ENCODE measurements around the gene FAIM. TPM values are rescaled to one million over a fixed set of nuclear protein-coding genes. Genes with fewer than 3 reads are reported as not detected.
"Not testable (repeated sequence)": the region's sequence is repeated elsewhere in the genome, so short reads cannot be mapped to it uniquely, and the experiment has no call there.

FAIM gene
- total RNA-seq, 2 donors from 2014 or later = 11.1 to 20.6 TPM

DNA sequence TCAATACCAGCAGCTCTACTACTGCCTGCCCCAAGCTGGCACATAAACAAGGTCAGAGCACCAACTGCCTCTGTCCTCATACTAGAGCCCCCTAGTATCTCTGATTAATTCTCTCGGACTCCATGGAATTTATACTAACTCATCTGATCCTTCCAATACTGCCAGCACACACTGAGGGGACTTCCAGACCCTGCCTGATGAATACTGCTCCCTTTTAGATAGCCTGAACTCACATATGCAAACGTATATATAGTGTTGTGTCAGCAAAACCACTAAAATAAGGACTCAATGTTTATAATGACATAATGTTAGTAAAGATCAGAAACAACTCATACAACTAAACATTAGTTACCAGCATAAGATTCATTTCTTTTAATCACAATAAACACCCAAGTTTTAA, 39.5 kb upstream of the FAIM start:
- no peak for TF ChIP-seq CTCF (IDR thresholded peaks at IDR 0.05)
- no peaks in the 10 kb centered on the region for H3K4me1 ChIP-seq (ENCODE audit: control insufficient read depth in 1 of 2, low read depth in 2 of 2)
- DNase-seq (ENCODE audit: low spot score) = no peak
- ATAC-seq (ENCODE audit: insufficient number of reproducible peaks, low FRiP score, low read depth) = no peak
- no peaks in the 10 kb centered on the region for H3K27me3 ChIP-seq (replicated peaks; ENCODE audit: insufficient read depth)
- no peak overlapping the region for H3K4me3 ChIP-seq
- H3K9me3 ChIP-seq = no peaks in the 10 kb centered on the region
- no peaks in the 10 kb centered on the region for H3K36me3 ChIP-seq
- H3K27ac ChIP-seq = no peak overlapping the region

DNA sequence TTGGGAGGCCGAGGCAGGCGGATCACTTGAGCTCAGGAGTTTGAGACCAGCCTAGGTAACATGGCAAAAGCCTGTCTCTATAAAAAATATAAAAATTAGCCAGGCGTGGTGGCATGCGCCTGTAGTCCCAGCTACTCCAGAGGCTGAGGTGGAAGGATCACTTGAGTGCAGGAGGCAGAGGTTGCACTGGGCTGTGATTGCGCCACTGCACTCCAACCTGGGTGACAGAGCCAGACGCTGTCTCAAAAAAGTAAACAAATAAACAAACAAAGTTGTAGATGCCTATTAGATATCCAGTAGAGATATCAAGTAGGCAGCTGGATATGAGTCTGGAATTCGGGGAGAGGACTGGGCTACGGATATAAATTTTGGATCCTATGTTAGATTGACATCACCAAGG, 38.9 kb upstream of the FAIM start:
- H3K4me1 ChIP-seq (ENCODE audit: control insufficient read depth in 1 of 2, low read depth in 2 of 2); H3K9me3 ChIP-seq; ATAC-seq (ENCODE audit: insufficient number of reproducible peaks, low FRiP score, low read depth); H3K27me3 ChIP-seq (replicated peaks; ENCODE audit: insufficient read depth); H3K4me3 ChIP-seq; H3K27ac ChIP-seq; DNase-seq (ENCODE audit: low spot score); H3K36me3 ChIP-seq: not testable (repeated sequence)

DNA sequence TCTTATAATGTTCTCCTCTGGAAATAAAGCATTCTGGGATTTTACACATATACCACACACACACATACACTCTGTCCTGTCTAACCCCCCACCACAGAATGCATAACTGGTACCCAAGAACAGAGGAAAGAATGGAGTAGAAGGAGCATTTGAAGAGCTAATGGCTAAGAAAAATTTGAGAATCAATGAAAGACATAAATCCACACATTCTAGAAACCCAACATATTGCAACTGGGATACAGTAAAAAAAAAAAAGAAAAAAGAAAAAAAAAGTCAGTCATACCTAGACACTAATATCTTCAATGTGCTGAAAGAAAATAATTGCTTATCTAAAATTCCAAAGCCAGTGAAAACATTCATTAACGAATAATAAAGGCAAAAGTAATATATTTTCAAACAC, 35.4 kb upstream of the FAIM start:
- TF ChIP-seq CTCF (IDR thresholded peaks at IDR 0.05) = no peak
- no peak overlapping the region for H3K27ac ChIP-seq
- H3K4me3 ChIP-seq = no peak overlapping the region
- H3K9me3 ChIP-seq = no peaks in the 10 kb centered on the region
- no peak for ATAC-seq (ENCODE audit: insufficient number of reproducible peaks, low FRiP score, low read depth)
- H3K36me3 ChIP-seq = no peaks in the 10 kb centered on the region
- no peak for DNase-seq (ENCODE audit: low spot score)
- no peaks in the 10 kb centered on the region for H3K4me1 ChIP-seq (ENCODE audit: control insufficient read depth in 1 of 2, low read depth in 2 of 2)
- H3K27me3 ChIP-seq (replicated peaks; ENCODE audit: insufficient read depth) = no peaks in the 10 kb centered on the region

GRCh38 chr3:138578141-138578540, 30.4 kb upstream of the FAIM start:
- no peak overlapping the region for H3K4me3 ChIP-seq
- TF ChIP-seq CTCF (IDR thresholded peaks at IDR 0.05) = no peak
- no peak overlapping the region for H3K27ac ChIP-seq
- DNase-seq (ENCODE audit: low spot score) (no peak), ATAC-seq (ENCODE audit: insufficient number of reproducible peaks, low FRiP score, low read depth) (no peak)
- no peaks in the 10 kb centered on the region for H3K4me1 ChIP-seq (ENCODE audit: control insufficient read depth in 1 of 2, low read depth in 2 of 2)
- no peaks in the 10 kb centered on the region for H3K9me3 ChIP-seq
- H3K36me3 ChIP-seq = no peaks in the 10 kb centered on the region
- H3K27me3 ChIP-seq (replicated peaks; ENCODE audit: insufficient read depth) = no peaks in the 10 kb centered on the region

- DNase-seq (ENCODE audit: low spot score) (no peak), ATAC-seq (ENCODE audit: insufficient number of reproducible peaks, low FRiP score, low read depth) (no peak)
- no peaks in the 10 kb centered on the region for H3K36me3 ChIP-seq
- TF ChIP-seq CTCF (IDR thresholded peaks at IDR 0.05) = no peak
- no peaks in the 10 kb centered on the region for H3K4me1 ChIP-seq (ENCODE audit: control insufficient read depth in 1 of 2, low read depth in 2 of 2)
- no peaks in the 10 kb centered on the region for H3K9me3 ChIP-seq
- no peaks in the 10 kb centered on the region for H3K27me3 ChIP-seq (replicated peaks; ENCODE audit: insufficient read depth)
- H3K27ac ChIP-seq = no peak overlapping the region
- H3K4me3 ChIP-seq = no peak overlapping the region
Measured at GRCh38 chr3:138578961-138579574, 29.5 kb upstream of the FAIM start.

DNA sequence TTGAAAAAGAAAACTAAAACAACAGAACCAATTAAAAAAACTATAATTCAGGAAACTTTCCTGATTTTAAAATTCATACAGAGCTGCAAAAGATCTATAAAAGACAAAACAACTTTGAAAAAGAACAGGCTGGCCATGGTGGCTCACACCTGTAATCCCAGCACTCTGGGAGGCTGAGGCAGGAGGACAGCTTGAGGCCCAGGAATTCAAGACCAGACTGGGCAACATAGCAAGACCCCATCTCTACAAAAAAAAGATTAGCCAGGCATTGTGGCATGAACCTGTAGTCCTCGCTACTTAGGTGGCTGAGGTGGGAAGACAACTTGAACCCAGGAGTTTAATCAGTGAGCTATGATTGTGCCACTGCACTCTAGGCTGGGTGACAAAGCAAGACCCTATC, 21.2 kb upstream of the FAIM start:
- no peak for ATAC-seq (ENCODE audit: insufficient number of reproducible peaks, low FRiP score, low read depth)
- Histone ChIP-seq H3K27me3 (replicated peaks; ENCODE audit: insufficient read depth) (no peaks in the 10 kb centered on the region), H3K36me3 (no peaks in the 10 kb centered on the region), H3K4me3 (no peak overlapping the region), H3K27ac (no peak overlapping the region), H3K4me1 (ENCODE audit: control insufficient read depth in 1 of 2, low read depth in 2 of 2) (no peaks in the 10 kb centered on the region), H3K9me3 (no peaks in the 10 kb centered on the region)
- DNase-seq (ENCODE audit: low spot score) = no peak
- TF ChIP-seq CTCF (IDR thresholded peaks at IDR 0.05) = no peak

Measured in thoracic aorta (tissue), 2 donors.